ENCODE measurements around the gene OR2D2.
A peak's percentile ranks its signal among the peaks of the same experiment; 100 is the strongest.
"Not testable (repeated sequence)": the region's sequence is repeated elsewhere in the genome, so short reads cannot be mapped to it uniquely, and the experiment has no call there.

The OR2D2 gene

DNA sequence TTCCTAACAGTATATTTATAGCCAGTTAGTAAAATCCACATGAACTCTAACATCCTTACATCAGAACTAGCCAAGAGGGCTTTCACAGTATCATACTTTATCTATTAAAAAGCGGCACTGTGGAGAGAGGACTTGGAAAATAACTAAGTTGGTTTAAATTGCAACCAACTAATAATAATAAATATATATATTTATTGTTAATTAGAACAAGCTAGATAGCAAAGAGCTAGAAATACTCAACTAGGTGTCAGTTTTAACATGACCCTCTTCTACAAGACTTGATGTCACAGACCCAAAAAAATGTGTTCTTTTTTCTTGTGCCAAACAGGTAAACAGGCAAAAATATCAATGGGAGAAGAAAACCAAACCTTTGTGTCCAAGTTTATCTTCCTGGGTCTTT lies 28.4 kb upstream of the OR2D2 start, which contains the start of gene OR2D3:
Gene OR2D3, plus strand, starts transcription at position 301 of the 400 bp plus-strand sequence. Its CDS starts 0 bp downstream, at position 301.
- no peak for TF ChIP-seq Cebpa-rat (IDR thresholded peaks at IDR 0.05)
- Histone ChIP-seq H3K9me3 (replicated peaks in 1 of 11) (peaks cover 0 to 7% (median 0%) of the 10 kb centered on the region in 11 experiments; a peak in 4 of 22 replicates), H4K20me1 (no peaks in the 10 kb centered on the region), H3K27me3 (no peaks in the 10 kb centered on the region), H3K4me3 (no peak within 1 kb of the TSS), H3K4me1 (no peaks in the 10 kb centered on the region), H3K4me2 (no peak within 1 kb of the TSS), H3K27ac (no peak within 1 kb of the TSS), H3K9ac (no peak within 1 kb of the TSS), H3K36me3 (no peaks in the 10 kb centered on the region)

DNA sequence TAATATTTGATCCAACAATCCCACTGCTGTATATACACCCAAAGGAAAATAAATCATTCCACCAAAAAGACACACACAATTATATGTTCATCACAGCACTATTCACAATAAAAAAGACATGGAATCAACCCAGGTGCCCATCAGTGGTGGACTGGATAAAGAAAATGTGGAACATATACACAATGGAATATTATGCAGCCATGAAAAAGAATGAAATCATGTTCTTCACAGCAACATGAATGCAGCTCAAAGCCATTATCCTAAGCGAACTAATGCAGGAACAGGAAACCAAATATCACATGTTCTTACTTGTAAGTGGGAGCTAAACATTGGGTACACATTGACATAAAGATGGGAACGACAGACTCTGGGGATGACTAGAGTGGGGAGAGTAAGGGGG lies 27.4 kb upstream of the OR2D2 start:
- H3K4me1 ChIP-seq: no peaks in the 10 kb centered on the region
- peaks cover 0 to 7% (median 0%) of the 10 kb centered on the region in 11 experiments; a peak in 3 of 22 replicates for H3K9me3 ChIP-seq (replicated peaks in 1 of 11)
- no peak overlapping the region for H3K4me2 ChIP-seq
- H4K20me1 ChIP-seq: no peaks in the 10 kb centered on the region
- no peak for TF ChIP-seq Cebpa-rat (IDR thresholded peaks at IDR 0.05)
- H3K36me3 ChIP-seq: no peaks in the 10 kb centered on the region
- H3K27me3 ChIP-seq: no peaks in the 10 kb centered on the region
- no peak overlapping the region for H3K27ac ChIP-seq
- H3K9ac ChIP-seq: no peak overlapping the region
- H3K4me3 ChIP-seq: no peak overlapping the region

DNA sequence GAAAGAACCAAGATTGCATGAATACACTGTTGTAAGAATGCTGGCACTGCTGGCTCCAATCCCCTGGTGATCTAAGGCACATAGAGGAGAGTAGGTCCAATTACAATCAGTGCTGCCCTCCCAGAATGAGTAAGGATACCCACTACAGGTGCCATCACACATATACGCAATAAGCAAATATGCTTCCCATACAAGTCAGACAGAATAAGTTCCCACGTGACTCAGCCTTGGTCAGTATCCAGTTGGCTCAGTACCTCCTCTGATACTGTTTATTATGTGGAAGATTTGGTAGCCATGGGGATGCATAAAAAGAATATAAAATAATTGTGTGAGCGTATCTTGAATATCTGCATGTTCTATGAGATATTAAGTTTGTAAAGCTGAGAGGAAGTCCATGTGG lies 19.6 kb upstream of the OR2D2 start:
- no peak for TF ChIP-seq Cebpa-rat (IDR thresholded peaks at IDR 0.05)
- H3K9me3 ChIP-seq (replicated peaks in 1 of 11): no peaks in the 10 kb centered on the region

DNA sequence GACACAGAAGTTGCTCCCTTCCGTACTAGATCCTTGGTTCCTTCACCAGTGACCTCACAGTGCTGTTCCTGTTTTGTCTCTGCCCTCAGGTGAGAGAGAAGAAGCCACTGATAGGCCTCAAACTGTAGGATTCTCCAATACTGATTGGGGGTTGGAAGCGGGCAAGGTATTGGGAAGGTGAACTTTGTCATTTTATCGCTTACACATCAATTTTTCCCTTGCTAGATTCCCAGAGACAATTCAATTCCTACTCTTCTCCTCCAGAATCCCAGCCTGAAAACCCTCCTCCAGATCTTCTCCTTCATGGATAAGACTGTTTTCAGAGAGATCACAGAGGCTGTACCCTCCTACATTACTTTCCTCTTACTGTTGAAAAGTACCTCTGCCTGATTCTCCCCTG lies 19.1 kb upstream of the OR2D2 start:
- H3K36me3 ChIP-seq: no peaks in the 10 kb centered on the region
- no peaks in the 10 kb centered on the region for H3K9me3 ChIP-seq (replicated peaks in 1 of 11)
- H4K20me1 ChIP-seq: no peaks in the 10 kb centered on the region
- no peak overlapping the region for H3K4me2 ChIP-seq
- no peaks in the 10 kb centered on the region for H3K4me1 ChIP-seq
- H3K4me3 ChIP-seq: no peak overlapping the region
- no peak overlapping the region for H3K9ac ChIP-seq
- no peak for TF ChIP-seq Cebpa-rat (IDR thresholded peaks at IDR 0.05)
- H3K27me3 ChIP-seq: no peaks in the 10 kb centered on the region
- no peak overlapping the region for H3K27ac ChIP-seq

More for the DNA sequence above, 19.6 kb upstream of the OR2D2 start:
- H3K4me1 ChIP-seq: no peaks in the 10 kb centered on the region
- H3K4me3 ChIP-seq: no peak overlapping the region
- H3K36me3 ChIP-seq: no peaks in the 10 kb centered on the region
- H3K27ac ChIP-seq: no peak overlapping the region
- no peak overlapping the region for H3K4me2 ChIP-seq
- no peaks in the 10 kb centered on the region for H3K27me3 ChIP-seq
- no peaks in the 10 kb centered on the region for H4K20me1 ChIP-seq
- no peak overlapping the region for H3K9ac ChIP-seq

DNA sequence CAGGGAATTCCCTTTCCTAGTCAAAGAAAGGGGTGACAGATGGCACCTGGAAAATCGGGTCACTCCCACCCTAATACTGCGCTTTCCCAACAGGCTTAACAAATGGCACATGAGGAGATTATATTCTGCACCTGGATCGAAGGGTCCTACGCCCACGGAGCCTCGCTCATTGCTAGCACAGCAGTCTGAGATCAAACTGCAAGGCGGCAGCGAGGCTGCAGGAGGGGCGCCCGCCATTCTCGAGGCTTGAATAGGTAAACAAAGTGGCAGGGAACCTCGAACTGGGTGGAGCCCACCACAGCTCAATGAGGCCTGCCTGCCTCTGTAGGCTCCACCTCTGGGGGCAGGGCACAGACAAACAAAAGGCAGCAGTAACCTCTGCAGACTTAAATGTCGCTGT lies 12.5 kb upstream of the OR2D2 start:
- not testable (repeated sequence) for H3K4me1 ChIP-seq, H3K4me3 ChIP-seq, H4K20me1 ChIP-seq, H3K27ac ChIP-seq, H3K4me2 ChIP-seq, H3K9ac ChIP-seq, H3K36me3 ChIP-seq, H3K27me3 ChIP-seq
- peaks cover 4 to 15% (median 10%) of the 10 kb centered on the region in 11 experiments; a peak in 14 of 22 replicates for H3K9me3 ChIP-seq (replicated peaks in 1 of 11)

DNA sequence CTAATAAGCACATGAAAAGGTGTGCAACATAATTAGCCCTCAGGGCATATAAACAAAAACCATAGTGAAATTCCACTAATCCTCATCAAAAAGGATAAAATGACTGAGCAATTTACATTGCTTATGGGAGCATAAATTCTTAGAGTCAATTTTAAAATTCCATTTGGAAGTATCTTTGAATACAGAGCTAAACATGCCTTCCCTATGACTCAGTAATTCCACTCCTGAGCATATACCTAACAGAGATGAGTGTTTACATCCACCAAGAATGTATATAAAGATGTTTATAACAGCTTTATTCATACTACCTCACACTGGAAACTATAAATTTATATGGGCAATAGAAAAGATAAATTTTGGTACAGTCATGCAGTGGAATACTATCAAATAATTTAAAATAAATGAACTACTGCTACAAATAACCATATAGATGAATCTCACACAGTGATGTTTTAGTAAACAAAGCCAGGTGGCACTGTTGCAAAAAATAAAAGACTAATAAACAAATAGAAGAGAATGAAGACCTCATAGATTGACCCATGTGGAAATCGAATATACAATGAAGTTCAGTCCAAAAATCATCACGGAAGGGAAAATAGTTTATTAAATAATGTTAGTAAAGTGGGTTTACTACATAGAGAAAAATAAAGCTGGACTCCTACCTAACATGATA lies 8.2 kb upstream of the OR2D2 start:
- Histone ChIP-seq H4K20me1 (no peaks in the 10 kb centered on the region), H3K4me3 (no peak overlapping the region), H3K27me3 (no peaks in the 10 kb centered on the region), H3K27ac (no peak overlapping the region), H3K9me3 (replicated peaks in 1 of 11) (peaks cover 4 to 15% (median 10%) of the 10 kb centered on the region in 11 experiments; a peak in 14 of 22 replicates), H3K4me1 (no peaks in the 10 kb centered on the region), H3K4me2 (no peak overlapping the region), H3K36me3 (no peaks in the 10 kb centered on the region), H3K9ac (no peak overlapping the region)
- TF ChIP-seq Cebpa-rat (IDR thresholded peaks at IDR 0.05): no peak

DNA sequence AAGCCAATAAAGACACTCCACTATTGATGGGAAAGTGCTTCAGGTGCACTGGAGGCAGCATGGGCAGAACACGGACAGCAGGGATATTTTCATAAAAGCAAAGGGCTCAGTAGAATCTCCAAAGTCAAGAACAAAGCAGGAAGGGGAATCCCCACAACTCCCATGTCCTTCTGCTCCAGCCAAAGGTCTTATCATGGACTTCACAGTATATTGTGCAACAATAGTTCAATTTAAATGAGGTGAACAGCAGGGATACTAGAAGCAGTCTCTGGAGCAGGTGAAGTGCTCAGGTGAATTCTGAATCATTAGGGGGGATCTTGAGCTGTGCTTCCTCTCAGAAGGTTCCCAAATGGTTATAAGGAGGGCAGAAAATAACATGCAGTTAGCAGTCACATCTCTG lies 6.6 kb upstream of the OR2D2 start:
- Histone ChIP-seq H3K27ac (no peak overlapping the region), H4K20me1 (no peaks in the 10 kb centered on the region), H3K9ac (no peak overlapping the region), H3K4me2 (no peak overlapping the region), H3K36me3 (no peaks in the 10 kb centered on the region), H3K4me3 (no peak overlapping the region), H3K27me3 (no peaks in the 10 kb centered on the region), H3K4me1 (no peaks in the 10 kb centered on the region), H3K9me3 (replicated peaks in 1 of 11) (peaks cover 0 to 1% (median 0%) of the 10 kb centered on the region in 11 experiments; a peak in 3 of 22 replicates)
- 0 out of 22 replicates have a peak, but pooled peaks of 1 of the 11 experiments have one; percentile 37 for TF ChIP-seq Cebpa-rat (IDR thresholded peaks at IDR 0.05)

DNA sequence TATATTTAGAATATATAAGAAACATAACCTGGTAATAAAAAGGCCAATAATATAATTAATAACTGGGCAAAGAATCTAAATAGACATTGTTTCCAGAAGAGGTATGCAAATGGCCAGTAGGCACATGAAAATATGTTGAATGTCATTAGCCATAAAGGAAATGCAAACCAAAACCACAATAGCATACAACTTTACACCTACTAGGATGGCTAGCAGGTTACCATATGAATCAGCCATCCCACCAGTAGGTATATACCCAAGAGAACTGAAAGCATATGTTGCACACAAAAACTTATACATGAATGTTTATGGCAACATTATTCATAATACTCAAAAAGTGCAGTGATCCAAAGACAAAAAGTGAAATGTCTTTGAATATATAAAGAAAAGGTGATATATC lies 2.7 kb upstream of the OR2D2 start:
- H3K9ac ChIP-seq: no peak overlapping the region
- no peak overlapping the region for H3K27ac ChIP-seq

DNA sequence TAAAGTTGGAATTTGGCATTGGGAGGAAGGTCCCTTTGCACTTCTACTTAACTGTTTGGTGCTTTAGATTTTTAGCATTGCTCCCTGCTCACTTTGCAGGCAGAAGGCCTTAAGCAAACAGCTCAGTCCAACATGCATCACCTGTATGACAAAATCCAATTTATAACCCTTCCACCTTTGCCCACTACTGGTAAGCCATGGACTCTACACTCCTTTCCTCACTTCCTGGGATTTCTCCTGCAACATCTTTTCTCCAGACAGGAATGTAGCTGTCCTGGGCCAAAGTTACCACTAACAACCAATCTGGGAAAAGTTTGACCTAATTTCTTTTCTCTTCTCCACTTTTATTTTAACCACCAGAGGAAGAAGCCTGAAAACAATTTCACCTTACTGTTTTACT lies 1.8 kb upstream of the OR2D2 start:
- Histone ChIP-seq H3K4me3 (no peak overlapping the region), H3K9ac (no peak overlapping the region), H3K36me3 (no peaks in the 10 kb centered on the region), H4K20me1 (no peaks in the 10 kb centered on the region), H3K9me3 (replicated peaks in 1 of 11) (peaks cover 0 to 2% (median 0%) of the 10 kb centered on the region in 11 experiments; a peak in 2 of 22 replicates), H3K4me1 (no peaks in the 10 kb centered on the region), H3K27ac (no peak overlapping the region), H3K27me3 (no peaks in the 10 kb centered on the region), H3K4me2 (no peak overlapping the region)
- no peak for TF ChIP-seq Cebpa-rat (IDR thresholded peaks at IDR 0.05)

More for the DNA sequence above, 2.7 kb upstream of the OR2D2 start:
- H3K4me1 ChIP-seq: no peaks in the 10 kb centered on the region
- H4K20me1 ChIP-seq: no peaks in the 10 kb centered on the region
- no peak for TF ChIP-seq Cebpa-rat (IDR thresholded peaks at IDR 0.05)
- no peaks in the 10 kb centered on the region for H3K27me3 ChIP-seq
- no peaks in the 10 kb centered on the region for H3K9me3 ChIP-seq (replicated peaks in 1 of 11)
- no peaks in the 10 kb centered on the region for H3K36me3 ChIP-seq
- no peak overlapping the region for H3K4me2 ChIP-seq
- H3K4me3 ChIP-seq: no peak overlapping the region

DNA sequence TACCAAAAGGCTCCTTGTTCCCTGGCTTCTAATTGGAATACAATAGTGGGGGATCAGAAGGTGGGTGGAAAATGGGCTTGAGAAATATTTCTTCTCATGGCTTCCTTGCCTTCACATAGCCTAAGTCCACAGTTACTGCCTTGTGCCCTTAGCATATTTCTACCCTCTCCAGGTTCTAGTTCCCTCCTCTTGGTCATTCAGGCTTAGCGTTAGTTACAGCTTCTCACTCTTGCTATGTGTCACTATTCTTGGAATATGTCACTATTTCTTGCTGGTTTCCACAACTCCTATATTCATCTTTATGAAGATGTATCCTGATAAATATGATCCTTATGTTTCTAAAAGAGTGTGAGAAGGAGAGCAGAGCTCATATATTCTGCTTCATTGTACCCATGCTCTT lies 2.5 kb downstream of the OR2D2 start:
- Histone ChIP-seq H3K9ac (no peak overlapping the region), H3K36me3 (no peaks in the 10 kb centered on the region), H3K4me3 (no peak overlapping the region), H3K27me3 (no peaks in the 10 kb centered on the region), H3K27ac (no peak overlapping the region), H4K20me1 (no peaks in the 10 kb centered on the region), H3K9me3 (replicated peaks in 1 of 11) (peaks cover 0 to 13% (median 6%) of the 10 kb centered on the region in 11 experiments; a peak in 13 of 22 replicates), H3K4me2 (no peak overlapping the region), H3K4me1 (no peaks in the 10 kb centered on the region)
- no peak for TF ChIP-seq Cebpa-rat (IDR thresholded peaks at IDR 0.05)

Measured in BLaER1 treated with 17β-estradiol and CSF1 and Interleukin-3, amounts not matched to agents 10 nM and 100 nM (cell line).